Liver (tissue), 3 donors: ENCODE measurements around the gene ATP5MC2.

Experiments
- CTCF ChIP-seq: fragments of 150-350 bp; IDR thresholded peaks from 2 replicates; pipeline ENCODE4 v1.5.1; 2017; ENCODE audit warnings: improper control_type of control experiment, low read depth, low read length; ENCODE audit not compliant: missing input control
- FOXA1 ChIP-seq: IDR thresholded peaks from 2 replicates; pipeline ENCODE4 v1.6.1; 2016; ENCODE audit warnings: antibody characterized with exemption
- RAD21 ChIP-seq, 2 donors: IDR thresholded peaks; 2 replicates each; pipeline ENCODE4 v1.6.1; 2016; ENCODE audit warnings: antibody characterized with exemption in 2 of 2, mild to moderate bottlenecking in 2 of 2
- TF ChIP-seq, protein P1 (sequence below): IDR thresholded peaks from 2 replicates; pipeline ENCODE4 v1.6.1; 2016; ENCODE audit warnings: antibody characterized with exemption, mild to moderate bottlenecking
- TF ChIP-seq, protein P2 (sequence below): IDR thresholded peaks from 2 replicates; pipeline ENCODE4 v1.6.1; 2016; ENCODE audit warnings: antibody characterized with exemption
- TF ChIP-seq, protein P3 (sequence below): IDR thresholded peaks from 2 replicates; pipeline ENCODE4 v1.6.1; 2016; ENCODE audit warnings: antibody characterized with exemption
- donor health status: healthy.
- donor health status: healthy.

- TF ChIP-seq CTCF (no peak), RAD21 (IDR thresholded peaks at IDR 0.05) (no peak), FOXA1 (no peak)
- TF ChIP-seq, protein P1, sequence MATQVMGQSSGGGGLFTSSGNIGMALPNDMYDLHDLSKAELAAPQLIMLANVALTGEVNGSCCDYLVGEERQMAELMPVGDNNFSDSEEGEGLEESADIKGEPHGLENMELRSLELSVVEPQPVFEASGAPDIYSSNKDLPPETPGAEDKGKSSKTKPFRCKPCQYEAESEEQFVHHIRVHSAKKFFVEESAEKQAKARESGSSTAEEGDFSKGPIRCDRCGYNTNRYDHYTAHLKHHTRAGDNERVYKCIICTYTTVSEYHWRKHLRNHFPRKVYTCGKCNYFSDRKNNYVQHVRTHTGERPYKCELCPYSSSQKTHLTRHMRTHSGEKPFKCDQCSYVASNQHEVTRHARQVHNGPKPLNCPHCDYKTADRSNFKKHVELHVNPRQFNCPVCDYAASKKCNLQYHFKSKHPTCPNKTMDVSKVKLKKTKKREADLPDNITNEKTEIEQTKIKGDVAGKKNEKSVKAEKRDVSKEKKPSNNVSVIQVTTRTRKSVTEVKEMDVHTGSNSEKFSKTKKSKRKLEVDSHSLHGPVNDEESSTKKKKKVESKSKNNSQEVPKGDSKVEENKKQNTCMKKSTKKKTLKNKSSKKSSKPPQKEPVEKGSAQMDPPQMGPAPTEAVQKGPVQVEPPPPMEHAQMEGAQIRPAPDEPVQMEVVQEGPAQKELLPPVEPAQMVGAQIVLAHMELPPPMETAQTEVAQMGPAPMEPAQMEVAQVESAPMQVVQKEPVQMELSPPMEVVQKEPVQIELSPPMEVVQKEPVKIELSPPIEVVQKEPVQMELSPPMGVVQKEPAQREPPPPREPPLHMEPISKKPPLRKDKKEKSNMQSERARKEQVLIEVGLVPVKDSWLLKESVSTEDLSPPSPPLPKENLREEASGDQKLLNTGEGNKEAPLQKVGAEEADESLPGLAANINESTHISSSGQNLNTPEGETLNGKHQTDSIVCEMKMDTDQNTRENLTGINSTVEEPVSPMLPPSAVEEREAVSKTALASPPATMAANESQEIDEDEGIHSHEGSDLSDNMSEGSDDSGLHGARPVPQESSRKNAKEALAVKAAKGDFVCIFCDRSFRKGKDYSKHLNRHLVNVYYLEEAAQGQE, result no peak
- TF ChIP-seq, protein P2, sequence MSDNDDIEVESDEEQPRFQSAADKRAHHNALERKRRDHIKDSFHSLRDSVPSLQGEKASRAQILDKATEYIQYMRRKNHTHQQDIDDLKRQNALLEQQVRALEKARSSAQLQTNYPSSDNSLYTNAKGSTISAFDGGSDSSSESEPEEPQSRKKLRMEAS, result no peak
- TF ChIP-seq, protein P3, sequence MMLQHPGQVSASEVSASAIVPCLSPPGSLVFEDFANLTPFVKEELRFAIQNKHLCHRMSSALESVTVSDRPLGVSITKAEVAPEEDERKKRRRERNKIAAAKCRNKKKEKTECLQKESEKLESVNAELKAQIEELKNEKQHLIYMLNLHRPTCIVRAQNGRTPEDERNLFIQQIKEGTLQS, result no peak
Measured at GRCh38 chr12:53626702-53627169, 49.1 kb downstream of the ATP5MC2 start.
